OCI-LY3 (cell line): ENCODE measurements around the gene GANAB.

Experiments used
- CTCF ChIP-seq: fragments of 200-600, 300-600 bp; sonication (generic); IDR thresholded peaks from 2 replicates; pipeline ENCODE4 v1.5.1; 2014; ENCODE audit warnings: antibody characterized with exemption, low read length, low read depth
- EZH2phosphoT487 ChIP-seq: fragments of 200-600 bp; shearing (Covaris generic); IDR thresholded peaks from 2 replicates; pipeline ENCODE4 v1.6.1; 2018; ENCODE audit warnings: antibody characterized with exemption, mixed run types, low read depth

DNA sequence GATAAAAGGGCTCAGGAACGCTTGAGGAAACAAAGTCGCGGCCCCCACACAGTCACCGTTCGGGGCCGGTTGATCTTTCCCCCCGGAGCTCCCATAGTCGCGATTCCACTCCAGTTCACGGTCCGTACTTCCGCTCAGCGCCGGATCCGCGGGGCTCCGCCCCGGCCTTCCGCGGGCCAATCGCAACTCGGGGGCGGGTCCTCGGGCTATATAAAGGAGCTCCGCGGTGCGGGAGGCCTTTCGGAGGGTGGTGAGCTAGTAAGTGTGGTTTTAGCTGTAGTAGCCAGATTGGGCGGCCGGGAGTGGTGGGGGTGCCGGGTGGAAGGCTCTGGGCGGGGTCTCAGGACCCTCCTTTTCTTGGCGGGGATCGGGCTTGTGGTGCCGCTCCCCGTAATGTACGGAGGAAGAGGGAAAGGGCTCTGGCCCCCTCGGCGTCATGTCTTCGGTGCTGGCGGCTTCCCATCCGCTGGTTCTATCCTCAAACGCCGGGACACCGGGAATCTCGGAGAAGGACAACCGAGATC is 18.7 kb upstream of the GANAB start, which contains the start of the genes C11orf98 and CSKMT:
- TF ChIP-seq CTCF = no peak
- TF ChIP-seq EZH2phosphoT487 = no peak
